K562 (cell line): ENCODE results near the gene TLDC2. TPM values are rescaled to one million over a fixed set of nuclear protein-coding genes. Genes with fewer than 3 reads are reported as not detected.

Source experiments
- ATAC-seq: fragments of 200-7000 bp; cut with Tn5 transposase; 3 replicates; pipeline ENCODE4 v1.9.1; 2020; ENCODE audit warnings: moderate library complexity
- BruUV-seq: library from RNA; stranded (reverse); fragments of 400-500 nt; replicated peaks from 2 replicates; lab custom pipeline; 2021; lab: Mats Ljungman, UMichigan
- CTCF ChIA-PET: fragments of 300-600 bp; formaldehyde crosslinking; extraction: SDS; loops from one replicate; lab custom pipeline; 2021; ENCODE audit warnings: low intra/inter-chr PET ratio; lab: Yijun Ruan, JAX
- POLR2A ChIA-PET: fragments of 300-600, 350-650 bp; sonication (Branson Sonifier 250); formaldehyde crosslinking; extraction: SDS; loops from one replicate; lab custom pipeline; 2021; ENCODE audit warnings: antibody characterized with exemption, inconsistent platforms; lab: Yijun Ruan, JAX
- DNase-seq, 4 experiments: peaks; one replicate each; pipeline versions ENCODE4 v3.0.0 to v3.0.0-alpha.2; 2011 to 2018; ENCODE audit warnings: low spot score in 3 of 4, mixed read lengths in 3 of 4; ENCODE audit errors: extremely low read depth in 1 of 4
- FAIRE-seq: peaks from 2 replicates; lab custom pipeline; 2011; peaks lifted over from hg19 to GRCh38; lab: Jason Lieb, UNC
- H2AFZ ChIP-seq: 2 replicates; pipeline ENCODE4 v1.6.0; 2011; ENCODE audit warnings: low read depth, low read length, control low read depth, inconsistent platforms
- H3K27ac ChIP-seq: fragments of 200-600 bp; 3 replicates; pipeline ENCODE4 v1.8.0; 2011; ENCODE audit warnings: low read depth, mild to moderate bottlenecking, control low read depth, inconsistent platforms, low read length, moderate library complexity, mixed read lengths; ENCODE audit errors: extremely low read depth
- H3K27me3 ChIP-seq, 2 experiments: fragments of 300-600 bp in 1 of 2; 2 replicates in 1 of 2; 3 replicates in 1 of 2; pipeline versions ENCODE4 v1.6.0 to v1.8.0; 2011; ENCODE audit warnings: inconsistent platforms in 2 of 2, low read length in 2 of 2, mild to moderate bottlenecking in 1 of 2, mixed read lengths in 1 of 2, moderate library complexity in 1 of 2; ENCODE audit not compliant: control insufficient read depth in 2 of 2, insufficient read depth in 2 of 2
- H3K36me3 ChIP-seq: fragments of 300-600 bp; 3 replicates; pipeline ENCODE4 v1.8.0; 2011; ENCODE audit warnings: mild to moderate bottlenecking, low read length, inconsistent platforms; ENCODE audit not compliant: control insufficient read depth, insufficient read depth
- H3K4me1 ChIP-seq, 2 experiments: fragments of 200-600 bp in 1 of 2; replicated peaks in 1 of 2; 2 replicates in 1 of 2; 3 replicates in 1 of 2; pipeline versions ENCODE4 v1.5.1 to v1.8.0; 2011; ENCODE audit warnings: inconsistent platforms in 2 of 2, low read length in 2 of 2, mild to moderate bottlenecking in 1 of 2, mixed read lengths in 1 of 2, moderate library complexity in 1 of 2; ENCODE audit not compliant: control insufficient read depth in 2 of 2, insufficient read depth in 2 of 2
- H3K4me2 ChIP-seq: 2 replicates; pipeline ENCODE4 v1.6.1; 2011; ENCODE audit warnings: low read length, control low read depth, inconsistent platforms, mixed read lengths; ENCODE audit not compliant: insufficient read depth
- H3K4me3 ChIP-seq: fragments of 200-600 bp; sonication (generic), shearing (Covaris generic); 2 replicates; pipeline ENCODE4 v1.5.1; 2016; ENCODE audit warnings: control low read depth, inconsistent platforms
- H3K79me2 ChIP-seq: fragments of 200-600 bp; 3 replicates; pipeline ENCODE4 v1.8.0; 2011; ENCODE audit warnings: low read length, inconsistent platforms; ENCODE audit not compliant: control insufficient read depth, insufficient read depth
- H3K9ac ChIP-seq, 2 experiments: 2 replicates each; pipeline versions ENCODE4 v1.6.0 to v1.6.1; 2011; ENCODE audit warnings: low read depth in 2 of 2, low read length in 2 of 2, control low read depth in 1 of 2, inconsistent platforms in 1 of 2, mild to moderate bottlenecking in 1 of 2, mixed read lengths in 1 of 2; ENCODE audit not compliant: insufficient read depth in 1 of 2
- H3K9me1 ChIP-seq: one replicate; pipeline ENCODE4 v1.6.0; 2011; ENCODE audit warnings: inconsistent platforms, mild to moderate bottlenecking, low read length, moderate library complexity; ENCODE audit not compliant: control insufficient read depth, insufficient read depth
- H3K9me3 ChIP-seq: replicated peaks from 2 replicates; pipeline ENCODE4 v1.5.1; 2011; ENCODE audit warnings: low read depth, low read length, inconsistent platforms; ENCODE audit not compliant: control insufficient read depth, insufficient read depth
- H4K20me1 ChIP-seq: replicated peaks from 2 replicates; pipeline ENCODE4 v1.6.1; 2011; ENCODE audit warnings: low read length, inconsistent platforms, mixed read lengths; ENCODE audit not compliant: control insufficient read depth, insufficient read depth
- GATAD2A ChIP-seq: fragments of 450-650 bp; IDR thresholded peaks from 2 replicates; pipeline ENCODE4 v1.6.1; 2017
- JUNB ChIP-seq: fragments of 450-650 bp; formaldehyde crosslinking; conservative IDR thresholded peaks from 2 replicates; pipeline ENCODE4 v1.4.0; 2020; ENCODE audit warnings: mild to moderate bottlenecking
- KDM1A ChIP-seq, 2 experiments: fragments of 450-650 bp; IDR thresholded peaks; 2 replicates each; pipeline ENCODE4 v1.6.1; 2016; ENCODE audit warnings: mild to moderate bottlenecking in 2 of 2
- RBM15 ChIP-seq: fragments of 200-400 bp; formaldehyde crosslinking; IDR thresholded peaks from 2 replicates; pipeline ENCODE4 v1.6.1; 2018; ENCODE audit warnings: mild to moderate bottlenecking, low read length, moderate library complexity; ENCODE audit not compliant: insufficient read depth
- ZFPM2 ChIP-seq: fragments of 250-450 bp; sonication (Bioruptor Pico); IDR thresholded peaks from 2 replicates; pipeline ENCODE4 v1.5.1; 2022; ENCODE audit warnings: mild to moderate bottlenecking
- ZNF175 ChIP-seq: fragments of 200-800 bp; sonication (Bioruptor generic); IDR thresholded peaks from 2 replicates; pipeline ENCODE4 v1.6.1; 2016; ENCODE audit warnings: low read depth, mild to moderate bottlenecking, missing genetic modification characterization, missing compliant biosample characterization
- WGBS: fragments of 100-300 bp; shearing (Covaris generic); methylation state at CpG from one replicate; pipeline ENCODE4 v1.1.6; 2016; ENCODE audit warnings: low coverage, mixed read lengths; ENCODE audit not compliant: insufficient coverage; ENCODE audit errors: missing lambda C conversion rate; 5-methylcytosine and 5-hydroxymethylcytosine counted together
- in situ Hi-C: fragments of 300-500 bp; cut with MboI; formaldehyde crosslinking; loops from 4 replicates; pipeline ENCODE4 v1.15.0; 2018; ENCODE audit warnings: inconsistent platforms, mixed read lengths
- intact Hi-C: fragments of 100-400 bp; cut with micrococcal nuclease; formaldehyde crosslinking; loops from 2 replicates; pipeline ENCODE4 v1.14.2; 2022
- polyA plus RNA-seq, 8 experiments: library from polyadenylated mRNA; depleted of rRNA in 4 of 8; stranded (reverse) in 5 of 8; unstranded in 3 of 8; fragments of >200 nt; fragmentation: Nextera tagmentation in 2 of 8; fragmentation: Illumina TruSeq in 1 of 8; extraction: Ambion mirVana in 2 of 8; extraction: Trizol in 1 of 8; gene quantifications; 2 replicates each; pipeline versions ENCODE4 v1.2.1 to v1.2.3, GENCODE V29; 2011 to 2014; ENCODE audit warnings: inconsistent platforms in 1 of 8, missing spikeins in 1 of 8
- total RNA-seq, 7 experiments: library from RNA; depleted of rRNA in 6 of 7; stranded (reverse); fragments of >200 nt in 6 of 7; fragmentation: Illumina TruSeq in 2 of 7; extraction: Trizol in 2 of 7; gene quantifications; 2 replicates each; pipeline versions ENCODE4 v1.2.1 to v1.2.3, GENCODE V29; 2011 to 2021; ENCODE audit warnings: low replicate concordance in 1 of 7
- TF ChIP-seq, protein P1 (sequence below), 2 experiments: fragments of 450-650 bp; IDR thresholded peaks; 2 replicates each; pipeline ENCODE4 v1.6.1; 2018; ENCODE audit warnings: mild to moderate bottlenecking in 2 of 2, low read depth in 1 of 2; ENCODE audit not compliant: partially characterized antibody in 2 of 2
- TF ChIP-seq, protein P2 (sequence below): sonication (generic); formaldehyde crosslinking; IDR thresholded peaks from 2 replicates; pipeline ENCODE4 v1.8.0; 2022; ENCODE audit warnings: mild to moderate bottlenecking, missing genetic modification reagents
- TF ChIP-seq, protein P3 (sequence below): sonication (generic); formaldehyde crosslinking; IDR thresholded peaks from 2 replicates; pipeline ENCODE4 v1.8.0; 2022; ENCODE audit warnings: mild to moderate bottlenecking, missing genetic modification reagents

Gene TLDC2
- total and polyA plus RNA-seq, 9 of the 15 experiments (the other 6 are each of a cell fraction or from before 2014, with no cell fraction given), result not detected

DNA sequence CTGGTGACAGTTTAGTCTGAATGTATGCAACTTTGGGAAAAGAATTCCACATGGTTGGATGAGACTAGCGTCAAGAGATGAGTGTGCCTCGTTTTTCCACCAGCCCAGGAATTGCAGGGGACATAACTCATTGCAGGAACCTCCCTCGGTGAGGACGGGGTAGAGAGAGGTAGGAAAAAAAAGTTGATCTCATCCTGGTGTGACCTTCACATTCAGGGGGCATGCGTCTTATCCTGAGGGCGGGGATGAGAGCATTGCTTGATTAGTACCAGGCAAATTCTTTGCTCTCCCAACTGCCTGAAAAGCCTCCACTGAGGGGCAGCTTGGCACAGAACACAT, 11.8 kb downstream of the TLDC2 start:
- 41% methylated on average over 6 of the region's 6 CpGs for WGBS
- in situ Hi-C loops, result no loop called here
- H3K9ac ChIP-seq, result no peak overlapping the region; a peak in 1 of 4 replicates
- DNase-seq (no peak), FAIRE-seq (peak; percentile 11), ATAC-seq (no peak)
- no peak overlapping the region for H3K4me3 ChIP-seq
- no peak overlapping the region for H3K27ac ChIP-seq
- CTCF ChIA-PET, result interaction anchor here (0.6 to 1.4 kb wide), 7 partner anchors 79 to 713 kb away, joined by 3 to 4 read pairs (median 3); no protein-coding TSS in a partner anchor
- peaks cover 6% of the 10 kb centered on the region; the same call in 1 of the 2 replicates for H4K20me1 ChIP-seq
- no peaks in the 10 kb centered on the region for H3K27me3 ChIP-seq
- POLR2A ChIA-PET, result interaction anchor here (0.8 kb wide), 1 partner anchor 68 kb away, joined by 3 read pairs; no protein-coding TSS in a partner anchor
- peaks cover 0 to 13% of the 10 kb centered on the region in 2 experiments; a peak in 3 of 5 replicates for H3K4me1 ChIP-seq
- H3K4me2 ChIP-seq, result no peak overlapping the region
- H3K79me2 ChIP-seq, result no peaks in the 10 kb centered on the region
- H3K9me1 ChIP-seq, result no peaks in the 10 kb centered on the region
- peaks cover under 1% of the 10 kb centered on the region; the same call in 2 of the 3 replicates for H3K36me3 ChIP-seq
- H3K9me3 ChIP-seq, result no peaks in the 10 kb centered on the region
- peak overlapping the region; percentile 92; the same call in 1 of the 2 replicates for H2AFZ ChIP-seq
- intact Hi-C loops, result loop anchor here (2.0 to 5.0 kb wide), 3 partner anchors 171 to 275 kb away; no protein-coding TSS in a partner anchor
- BruUV-seq, result no TSS peak
- TF ChIP-seq JUNB (no peak), ZNF175 (CRISPR knock-in tag) (no peak), ZFPM2 (CRISPR knock-in tag) (no peak), RBM15 (no peak), GATAD2A (no peak), KDM1A (IDR thresholded peaks at IDR 0.05) (no peak)
- TF ChIP-seq, protein P1, sequence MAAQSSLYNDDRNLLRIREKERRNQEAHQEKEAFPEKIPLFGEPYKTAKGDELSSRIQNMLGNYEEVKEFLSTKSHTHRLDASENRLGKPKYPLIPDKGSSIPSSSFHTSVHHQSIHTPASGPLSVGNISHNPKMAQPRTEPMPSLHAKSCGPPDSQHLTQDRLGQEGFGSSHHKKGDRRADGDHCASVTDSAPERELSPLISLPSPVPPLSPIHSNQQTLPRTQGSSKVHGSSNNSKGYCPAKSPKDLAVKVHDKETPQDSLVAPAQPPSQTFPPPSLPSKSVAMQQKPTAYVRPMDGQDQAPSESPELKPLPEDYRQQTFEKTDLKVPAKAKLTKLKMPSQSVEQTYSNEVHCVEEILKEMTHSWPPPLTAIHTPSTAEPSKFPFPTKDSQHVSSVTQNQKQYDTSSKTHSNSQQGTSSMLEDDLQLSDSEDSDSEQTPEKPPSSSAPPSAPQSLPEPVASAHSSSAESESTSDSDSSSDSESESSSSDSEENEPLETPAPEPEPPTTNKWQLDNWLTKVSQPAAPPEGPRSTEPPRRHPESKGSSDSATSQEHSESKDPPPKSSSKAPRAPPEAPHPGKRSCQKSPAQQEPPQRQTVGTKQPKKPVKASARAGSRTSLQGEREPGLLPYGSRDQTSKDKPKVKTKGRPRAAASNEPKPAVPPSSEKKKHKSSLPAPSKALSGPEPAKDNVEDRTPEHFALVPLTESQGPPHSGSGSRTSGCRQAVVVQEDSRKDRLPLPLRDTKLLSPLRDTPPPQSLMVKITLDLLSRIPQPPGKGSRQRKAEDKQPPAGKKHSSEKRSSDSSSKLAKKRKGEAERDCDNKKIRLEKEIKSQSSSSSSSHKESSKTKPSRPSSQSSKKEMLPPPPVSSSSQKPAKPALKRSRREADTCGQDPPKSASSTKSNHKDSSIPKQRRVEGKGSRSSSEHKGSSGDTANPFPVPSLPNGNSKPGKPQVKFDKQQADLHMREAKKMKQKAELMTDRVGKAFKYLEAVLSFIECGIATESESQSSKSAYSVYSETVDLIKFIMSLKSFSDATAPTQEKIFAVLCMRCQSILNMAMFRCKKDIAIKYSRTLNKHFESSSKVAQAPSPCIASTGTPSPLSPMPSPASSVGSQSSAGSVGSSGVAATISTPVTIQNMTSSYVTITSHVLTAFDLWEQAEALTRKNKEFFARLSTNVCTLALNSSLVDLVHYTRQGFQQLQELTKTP (IDR thresholded peaks at IDR 0.05; ENCODE audit: low read depth in 1 of 2, partially characterized antibody in 2 of 2), result no peak
- TF ChIP-seq, protein P2, sequence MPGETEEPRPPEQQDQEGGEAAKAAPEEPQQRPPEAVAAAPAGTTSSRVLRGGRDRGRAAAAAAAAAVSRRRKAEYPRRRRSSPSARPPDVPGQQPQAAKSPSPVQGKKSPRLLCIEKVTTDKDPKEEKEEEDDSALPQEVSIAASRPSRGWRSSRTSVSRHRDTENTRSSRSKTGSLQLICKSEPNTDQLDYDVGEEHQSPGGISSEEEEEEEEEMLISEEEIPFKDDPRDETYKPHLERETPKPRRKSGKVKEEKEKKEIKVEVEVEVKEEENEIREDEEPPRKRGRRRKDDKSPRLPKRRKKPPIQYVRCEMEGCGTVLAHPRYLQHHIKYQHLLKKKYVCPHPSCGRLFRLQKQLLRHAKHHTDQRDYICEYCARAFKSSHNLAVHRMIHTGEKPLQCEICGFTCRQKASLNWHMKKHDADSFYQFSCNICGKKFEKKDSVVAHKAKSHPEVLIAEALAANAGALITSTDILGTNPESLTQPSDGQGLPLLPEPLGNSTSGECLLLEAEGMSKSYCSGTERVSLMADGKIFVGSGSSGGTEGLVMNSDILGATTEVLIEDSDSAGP, result no peak
- TF ChIP-seq, protein P3, sequence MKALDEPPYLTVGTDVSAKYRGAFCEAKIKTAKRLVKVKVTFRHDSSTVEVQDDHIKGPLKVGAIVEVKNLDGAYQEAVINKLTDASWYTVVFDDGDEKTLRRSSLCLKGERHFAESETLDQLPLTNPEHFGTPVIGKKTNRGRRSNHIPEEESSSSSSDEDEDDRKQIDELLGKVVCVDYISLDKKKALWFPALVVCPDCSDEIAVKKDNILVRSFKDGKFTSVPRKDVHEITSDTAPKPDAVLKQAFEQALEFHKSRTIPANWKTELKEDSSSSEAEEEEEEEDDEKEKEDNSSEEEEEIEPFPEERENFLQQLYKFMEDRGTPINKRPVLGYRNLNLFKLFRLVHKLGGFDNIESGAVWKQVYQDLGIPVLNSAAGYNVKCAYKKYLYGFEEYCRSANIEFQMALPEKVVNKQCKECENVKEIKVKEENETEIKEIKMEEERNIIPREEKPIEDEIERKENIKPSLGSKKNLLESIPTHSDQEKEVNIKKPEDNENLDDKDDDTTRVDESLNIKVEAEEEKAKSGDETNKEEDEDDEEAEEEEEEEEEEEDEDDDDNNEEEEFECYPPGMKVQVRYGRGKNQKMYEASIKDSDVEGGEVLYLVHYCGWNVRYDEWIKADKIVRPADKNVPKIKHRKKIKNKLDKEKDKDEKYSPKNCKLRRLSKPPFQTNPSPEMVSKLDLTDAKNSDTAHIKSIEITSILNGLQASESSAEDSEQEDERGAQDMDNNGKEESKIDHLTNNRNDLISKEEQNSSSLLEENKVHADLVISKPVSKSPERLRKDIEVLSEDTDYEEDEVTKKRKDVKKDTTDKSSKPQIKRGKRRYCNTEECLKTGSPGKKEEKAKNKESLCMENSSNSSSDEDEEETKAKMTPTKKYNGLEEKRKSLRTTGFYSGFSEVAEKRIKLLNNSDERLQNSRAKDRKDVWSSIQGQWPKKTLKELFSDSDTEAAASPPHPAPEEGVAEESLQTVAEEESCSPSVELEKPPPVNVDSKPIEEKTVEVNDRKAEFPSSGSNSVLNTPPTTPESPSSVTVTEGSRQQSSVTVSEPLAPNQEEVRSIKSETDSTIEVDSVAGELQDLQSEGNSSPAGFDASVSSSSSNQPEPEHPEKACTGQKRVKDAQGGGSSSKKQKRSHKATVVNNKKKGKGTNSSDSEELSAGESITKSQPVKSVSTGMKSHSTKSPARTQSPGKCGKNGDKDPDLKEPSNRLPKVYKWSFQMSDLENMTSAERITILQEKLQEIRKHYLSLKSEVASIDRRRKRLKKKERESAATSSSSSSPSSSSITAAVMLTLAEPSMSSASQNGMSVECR, result no peak
